NK-92 (cell line): ENCODE data around the gene VMA21.

Experiments
- DNase-seq: peaks from one replicate; lab custom pipeline; 2025; ENCODE audit not compliant: unreplicated experiment; lab: John Stamatoyannopoulos, UW

Gene VMA21

DNA sequence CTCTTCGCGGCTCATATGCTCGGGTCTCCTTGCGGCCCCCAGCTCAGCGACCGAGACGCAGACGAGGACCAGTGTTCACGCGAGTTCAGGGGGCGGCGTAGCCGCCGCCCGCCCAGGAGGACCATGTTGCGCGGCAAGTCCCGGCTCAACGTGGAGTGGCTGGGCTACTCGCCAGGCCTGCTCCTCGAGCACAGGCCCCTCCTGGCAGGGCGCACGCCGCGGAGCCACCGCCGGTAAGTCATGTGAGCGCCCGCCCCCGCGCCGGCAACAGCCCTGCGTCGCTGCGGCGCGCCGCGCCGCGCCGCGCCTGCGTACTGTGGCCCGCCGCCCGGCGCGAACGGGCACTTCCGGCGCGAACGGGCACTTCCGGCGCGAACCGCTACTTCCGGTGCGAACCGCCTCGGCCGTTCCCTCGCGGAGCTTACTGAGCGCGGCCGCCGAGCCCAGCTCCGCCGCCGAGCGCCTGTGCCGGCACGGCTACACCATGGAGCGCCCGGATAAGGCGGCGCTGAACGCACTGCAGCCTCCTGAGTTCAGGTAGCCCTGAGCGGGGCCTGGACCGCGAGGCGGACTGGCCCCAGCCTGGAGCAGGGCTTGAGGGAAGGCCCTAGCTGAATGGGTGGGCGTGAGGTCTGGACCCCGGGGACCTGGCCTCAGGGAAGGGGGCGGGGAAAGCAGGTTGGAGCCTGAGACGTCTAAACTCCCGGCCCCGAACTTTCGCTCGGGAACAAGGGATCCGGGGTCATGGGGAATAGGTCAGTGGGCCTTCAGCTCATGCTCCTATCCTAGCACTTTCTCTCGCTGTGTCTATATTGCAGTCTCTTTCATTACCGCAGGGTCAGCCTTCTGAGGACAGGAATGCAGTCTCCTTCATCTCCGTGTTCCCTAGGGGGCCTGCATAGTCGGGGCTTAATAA is at the start of gene VMA21:
VMA21 (plus strand) TSS at position 382 of the 916 bp plus-strand sequence; CDS start at position 485, 103 bp downstream.
- no peak for DNase-seq

DNA sequence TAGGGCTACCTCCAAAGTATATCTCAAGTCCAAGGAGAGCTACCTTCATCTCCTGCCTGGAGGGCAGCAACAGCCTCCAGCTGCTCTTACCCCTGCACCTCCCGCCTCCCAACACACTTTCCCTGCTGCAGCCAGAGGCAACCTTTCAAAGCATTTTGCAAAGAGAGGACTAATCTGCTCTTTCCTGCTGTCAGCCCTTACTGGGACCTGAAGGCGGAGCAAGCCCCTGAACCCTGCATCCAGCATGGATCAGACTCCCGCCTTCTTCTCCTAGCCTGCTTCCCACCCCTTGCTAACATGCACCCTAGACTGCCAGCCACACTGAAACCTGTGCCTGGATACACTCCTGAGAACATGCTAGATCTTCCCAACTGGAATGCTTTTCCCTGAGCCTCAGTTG is 37.7 kb upstream of the VMA21 start:
- no peak for DNase-seq

DNA sequence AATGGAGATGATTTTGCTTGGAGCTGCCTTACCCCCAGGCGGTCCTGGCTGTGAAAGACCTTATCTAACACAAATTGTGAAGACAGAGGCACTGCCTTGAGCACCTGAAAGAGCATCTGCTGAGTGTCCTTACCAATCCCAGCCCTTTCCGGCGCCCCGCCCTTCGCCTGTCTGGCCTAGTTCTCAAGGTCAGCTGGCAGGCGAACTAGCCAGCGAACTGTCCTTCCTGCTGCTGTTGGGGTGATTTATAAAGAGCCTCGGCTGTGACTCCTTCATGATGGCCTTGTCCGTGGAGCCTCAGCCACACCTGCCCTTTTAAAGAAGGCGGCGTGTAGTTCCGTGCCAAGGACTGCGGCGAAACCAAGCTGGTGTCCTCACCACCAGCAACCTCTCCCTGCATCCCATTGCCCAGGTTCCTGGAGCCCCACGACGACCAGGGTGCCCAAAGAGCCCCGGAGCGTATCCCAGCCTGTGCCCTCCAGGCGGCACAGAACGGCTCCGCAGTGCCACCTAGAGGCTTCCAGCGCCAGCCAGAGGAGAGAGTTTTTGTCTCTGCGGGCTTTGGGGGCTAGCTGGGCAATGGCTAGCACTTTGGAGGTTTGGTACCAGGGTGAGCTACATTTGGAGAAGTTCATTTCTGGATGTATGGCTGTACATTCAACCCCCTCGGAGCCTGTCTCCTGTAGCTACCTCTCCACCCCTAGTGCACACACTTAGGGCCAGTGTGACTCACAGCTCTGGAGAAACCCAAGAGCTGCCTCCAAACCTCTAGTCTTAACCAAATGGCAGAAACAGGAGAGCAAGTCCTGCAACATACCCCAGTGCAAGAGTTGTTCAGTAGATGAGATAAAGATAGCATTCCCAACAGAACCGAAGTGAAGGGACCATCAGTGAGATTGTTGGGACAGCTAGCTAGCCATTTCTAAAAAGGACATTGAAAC is 36.8 kb upstream of the VMA21 start:
- no peak for DNase-seq

- no peak for DNase-seq
Measured at GRCh38 chrX:151363316-151363715, 33.7 kb upstream of the VMA21 start.

- DNase-seq, result no peak
Measured at GRCh38 chrX:151365579-151365978, 31.4 kb upstream of the VMA21 start.

DNA sequence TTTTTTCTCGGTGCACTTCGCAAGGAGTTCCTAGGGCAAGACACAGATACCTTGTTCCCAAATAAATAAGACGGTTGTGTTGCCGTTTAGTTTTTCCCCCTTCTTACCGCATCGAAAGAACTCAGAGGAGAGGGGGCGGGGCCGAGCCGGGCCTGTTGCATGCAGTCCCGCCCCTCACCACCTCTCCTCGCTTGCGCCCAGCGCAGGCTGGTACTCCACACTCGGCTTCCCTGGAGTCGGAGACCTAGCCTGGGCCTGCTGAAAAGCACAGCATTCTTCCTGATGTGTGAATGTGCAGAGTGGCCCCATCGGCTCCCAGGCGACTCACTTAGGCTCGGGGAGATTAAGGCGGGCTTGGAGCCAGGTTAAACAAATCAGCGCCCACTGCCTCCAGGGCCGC is 26.1 kb upstream of the VMA21 start:
- DNase-seq, result no peak

GRCh38 chrX:151384807-151385206 is 12.2 kb upstream of the VMA21 start:
- no peak for DNase-seq

GRCh38 chrX:151386838-151387459 is 10.1 kb upstream of the VMA21 start:
- no peak for DNase-seq

GRCh38 chrX:151391722-151392121 is 5.3 kb upstream of the VMA21 start:
- no peak for DNase-seq

DNA sequence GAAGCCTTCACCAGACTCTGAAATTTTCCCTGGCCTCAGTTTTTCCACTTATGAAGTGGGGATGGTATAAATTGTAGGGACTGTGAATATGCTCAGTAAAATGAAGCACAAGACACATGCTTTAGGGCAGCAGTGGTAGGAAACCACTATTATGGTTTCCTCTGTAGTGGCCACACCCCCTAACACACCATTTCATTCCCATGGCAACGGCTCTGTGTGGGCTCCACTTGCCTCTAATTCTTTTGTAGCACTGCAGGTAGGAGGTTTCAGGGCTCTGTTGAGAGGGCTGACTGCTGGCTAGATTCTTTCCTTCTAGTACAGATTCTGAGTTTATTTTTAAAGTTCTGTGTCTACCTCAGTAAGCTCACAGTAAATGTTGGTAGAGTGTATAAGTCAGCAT is 3.5 kb upstream of the VMA21 start:
- DNase-seq, result no peak

GRCh38 chrX:151396042-151396824 is 773 bp upstream of the VMA21 start:
- DNase-seq, result no peak

- no peak for DNase-seq
Measured at GRCh38 chrX:151397741-151398070, 700 bp downstream of the VMA21 start.

GRCh38 chrX:151398346-151398745 is 1.3 kb downstream of the VMA21 start:
- DNase-seq, result no peak

DNA sequence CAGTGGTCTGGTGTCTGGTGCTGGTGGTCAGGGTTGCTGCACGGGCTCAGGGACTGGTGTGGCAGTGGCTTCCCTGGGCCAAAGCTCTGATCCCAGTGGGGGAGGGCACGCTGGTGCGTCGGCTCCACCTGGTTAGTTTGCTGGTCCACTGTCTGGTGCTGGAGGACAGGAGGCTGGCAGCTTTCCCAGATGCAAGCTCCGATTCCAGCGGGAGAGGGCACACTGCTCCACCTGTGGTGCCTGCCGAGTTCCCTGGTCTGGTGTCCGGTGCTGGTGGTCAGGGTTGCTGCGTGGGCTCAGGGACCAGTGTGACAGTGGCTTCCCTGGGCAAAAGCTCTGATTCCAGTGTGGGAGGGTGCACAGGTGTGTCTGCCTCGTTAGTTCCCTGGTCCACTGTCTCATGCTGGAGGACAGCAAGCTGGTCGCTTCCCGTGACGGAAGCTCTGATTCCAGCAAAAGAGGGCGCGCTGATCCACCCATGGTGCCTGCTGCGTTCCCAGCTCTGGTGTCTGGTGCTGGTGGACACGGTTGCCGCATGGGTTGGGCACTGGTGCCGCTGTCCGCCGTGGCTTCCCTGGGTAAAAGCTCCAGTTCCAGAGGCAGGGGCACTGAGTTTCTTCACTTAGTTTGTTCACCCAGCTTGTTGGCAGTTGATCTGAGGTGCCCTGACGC is 5.8 kb downstream of the VMA21 start:
- DNase-seq, result no peak

DNA sequence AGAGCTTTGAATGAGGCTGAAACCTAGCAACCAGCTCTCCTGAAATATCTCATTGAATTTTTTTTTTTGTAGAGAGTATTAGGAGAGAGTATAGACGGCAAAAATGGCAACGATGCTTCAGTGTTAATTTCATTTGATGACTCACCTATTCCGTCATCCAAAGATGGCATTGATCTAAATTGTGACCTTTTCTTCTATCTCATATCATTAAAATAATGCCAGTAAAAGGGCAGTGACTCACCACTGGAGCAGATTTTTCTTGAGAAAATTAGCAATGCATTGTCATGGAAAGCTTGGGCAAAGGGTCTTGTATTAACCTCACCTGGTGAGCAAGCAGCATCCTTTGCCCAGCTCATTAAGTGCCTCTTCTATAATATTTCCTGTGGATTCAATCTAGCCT is 19.6 kb downstream of the VMA21 start:
- no peak for DNase-seq

DNA sequence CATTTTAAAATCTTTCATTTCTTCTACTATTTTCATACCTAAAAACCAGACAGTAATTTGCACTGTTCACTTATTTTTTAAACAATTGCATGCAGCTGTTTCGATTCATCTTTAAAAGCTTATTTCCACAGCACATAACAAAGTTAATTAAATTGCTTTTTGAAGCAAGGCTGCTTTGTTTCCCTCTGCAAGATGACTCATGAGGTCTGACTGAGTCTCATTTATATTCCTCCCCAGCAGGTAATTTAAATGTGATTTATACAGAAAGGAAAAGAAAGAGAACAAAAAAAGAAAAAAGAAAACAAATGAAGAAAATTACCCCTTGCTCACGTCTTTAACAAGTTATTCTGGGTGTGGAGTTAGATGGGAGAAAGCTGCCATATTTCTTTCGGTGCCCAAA is 22.8 kb downstream of the VMA21 start:
- DNase-seq, result no peak

DNA sequence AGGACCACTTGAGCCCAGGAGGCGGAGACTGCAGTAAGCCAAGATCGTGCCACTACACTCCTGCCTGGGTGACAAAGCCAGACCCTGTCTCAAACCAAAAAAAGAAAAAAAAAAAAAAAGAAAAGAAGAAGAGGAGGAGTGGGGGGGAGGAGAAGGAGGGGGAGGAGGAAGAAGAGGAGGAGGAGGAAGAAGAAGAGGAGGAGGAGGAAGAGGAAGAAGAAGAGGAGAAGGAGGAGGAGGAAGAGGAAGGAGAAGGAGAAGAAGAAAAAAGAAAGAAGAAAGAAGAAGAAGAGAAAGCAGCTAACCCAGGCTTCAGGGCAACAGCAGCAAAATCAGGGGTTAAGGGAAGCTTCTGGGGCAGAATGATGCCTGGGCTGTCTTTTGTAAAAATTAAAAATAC is 27.5 kb downstream of the VMA21 start:
- no peak for DNase-seq

GRCh38 chrX:151448509-151448908 is 51.5 kb downstream of the VMA21 start:
- DNase-seq, result no peak

GRCh38 chrX:151458824-151459223 is 61.8 kb downstream of the VMA21 start:
- no peak for DNase-seq
